Transverse colon (tissue), 4 donors: Measurements from ENCODE around the gene NAA16. TPM values are rescaled to one million over a fixed set of nuclear protein-coding genes. Genes with fewer than 3 reads are reported as not detected.

Experiments used
- DNase-seq: peaks from one replicate; pipeline ENCODE4 v3.0.0-alpha.2; 2019
- H3K27ac ChIP-seq, 4 donors: fragments of 200-600 bp; sonication (generic); 2 replicates each; pipeline ENCODE4 v1.5.1; 2016 to 2018; ENCODE audit warnings: inconsistent platforms in 4 of 4
- H3K27me3 ChIP-seq: fragments of 200-600 bp; sonication (generic); 2 replicates; pipeline ENCODE4 v1.5.1; 2017; ENCODE audit warnings: inconsistent platforms
- H3K36me3 ChIP-seq, 4 donors: fragments of 200-600 bp; sonication (generic); 2 replicates each; pipeline ENCODE4 v1.5.1; 2017 to 2019; ENCODE audit warnings: inconsistent platforms in 4 of 4
- H3K4me1 ChIP-seq, 4 donors: fragments of 200-600 bp; sonication (generic); 2 replicates each; pipeline ENCODE4 v1.5.1; 2017 to 2020; ENCODE audit warnings: inconsistent platforms in 4 of 4
- H3K4me3 ChIP-seq, 4 donors: fragments of 200-600 bp; sonication (generic); 1 replicate in 1 of 4; 2 replicates in 3 of 4; pipeline versions ENCODE4 v1.5.1 to v1.6.1; 2017 to 2019; ENCODE audit warnings: inconsistent platforms in 4 of 4
- H3K9me3 ChIP-seq, 2 donors: fragments of 200-600 bp; sonication (generic); 2 replicates each; pipeline ENCODE4 v1.5.1; 2017 to 2019; ENCODE audit warnings: inconsistent platforms in 2 of 2
- CTCF ChIP-seq, 5 experiments: fragments of 200-600 bp in 3 of 5; fragments of 450-650 bp in 2 of 5; sonication (generic) in 3 of 5; IDR thresholded peaks; 1 replicate in 2 of 5; 2 replicates in 3 of 5; pipeline ENCODE4 v1.5.1; 2016 to 2017; ENCODE audit warnings: antibody characterized with exemption in 5 of 5, inconsistent platforms in 3 of 5, mild to moderate bottlenecking in 2 of 5, moderate library complexity in 1 of 5
- EP300 ChIP-seq: sonication (generic); formaldehyde crosslinking; IDR thresholded peaks from one replicate; pipeline ENCODE4 v1.6.1; 2017; ENCODE audit warnings: antibody characterized with exemption, low read depth
- POLR2A ChIP-seq: fragments of 450-650 bp; IDR thresholded peaks from one replicate; pipeline ENCODE4 v1.6.1; 2016; ENCODE audit warnings: antibody characterized with exemption, mild to moderate bottlenecking, moderate library complexity
- POLR2AphosphoS5 ChIP-seq, 3 donors: sonication (generic); formaldehyde crosslinking; IDR thresholded peaks; one replicate each; pipeline ENCODE4 v1.6.1; 2016; ENCODE audit warnings: antibody characterized with exemption in 3 of 3
- WGBS, 2 donors: methylation state at CpG; one replicate each; pipeline ENCODE4 v1.1.5; 2018; ENCODE audit warnings: low coverage in 1 of 2; 5-methylcytosine and 5-hydroxymethylcytosine counted together
- in situ Hi-C, 4 donors: fragments of 200-750 bp; cut with MboI; loops; one replicate each; pipeline versions ENCODE4 v1.15.0 to v1.15.1; 2017; ENCODE audit warnings: low sequenced_read_pairs in 3 of 4, low pct_ligation_motif_present in 1 of 4, low pct_unique_long_range_greater_than_20kb in 1 of 4
- intact Hi-C: fragments of 100-400 bp; cut with DNase I; formaldehyde crosslinking; loops from one replicate; pipeline ENCODE4 v1.15.1; 2023; ENCODE audit warnings: low total_unique reads
- total RNA-seq, 4 donors: library from RNA; depleted of rRNA; stranded (reverse); fragments of >200 nt; gene quantifications; one replicate each; pipeline ENCODE4 v1.1.0, GENCODE V29; 2016

NAA16 gene
- total RNA-seq, 4 donors from 2014 or later: 9.1 to 38.6 (median 19.6) TPM

- 52 to 58% methylated on average over 2 of the region's 2 CpGs for WGBS, 2 donors
- Histone ChIP-seq H3K4me1 (no peaks in the 10 kb centered on the region), H3K36me3 (no peaks in the 10 kb centered on the region), H3K4me3 (no peak overlapping the region), H3K9me3 (no peaks in the 10 kb centered on the region), H3K27ac (no peak overlapping the region), H3K27me3 (no peaks in the 10 kb centered on the region)
- no peak for TF ChIP-seq POLR2A
- TF ChIP-seq POLR2AphosphoS5 (IDR thresholded peaks at IDR 0.05): no peak
- no peak for TF ChIP-seq CTCF (IDR thresholded peaks at IDR 0.05)
- TF ChIP-seq EP300: no peak
- in situ Hi-C loops (loop anchor here in 2 of 4 donors (25.0 kb wide), 3 partner anchors 232 to 707 kb away; no protein-coding TSS in a partner anchor), intact Hi-C loops (no loop called here)
- no peak for DNase-seq
Observed at GRCh38 chr13:41405367-41405766, 94.3 kb downstream of the NAA16 start.

DNA sequence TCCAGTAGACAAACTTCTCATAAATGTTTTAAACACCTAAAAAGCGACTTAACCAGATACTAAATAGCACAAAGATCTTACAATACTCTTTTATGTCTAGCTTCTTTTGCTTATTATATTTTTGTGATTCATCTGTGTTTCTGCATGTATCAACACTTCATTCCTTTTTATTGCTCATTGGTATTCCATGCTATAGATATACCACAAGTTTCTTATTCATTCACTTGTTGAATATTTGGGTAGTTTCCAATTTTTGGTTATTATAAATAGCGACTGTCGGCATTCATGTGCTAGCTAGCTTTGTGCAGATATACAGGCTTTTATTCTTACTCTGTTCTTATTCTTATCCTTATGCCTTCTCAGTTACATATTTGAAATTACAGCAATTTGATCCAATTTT is 96.3 kb downstream of the NAA16 start:
- no peak for TF ChIP-seq CTCF (IDR thresholded peaks at IDR 0.05)
- no peak for TF ChIP-seq POLR2A
- TF ChIP-seq POLR2AphosphoS5 (IDR thresholded peaks at IDR 0.05): no peak
- TF ChIP-seq EP300: no peak
- Histone ChIP-seq H3K4me1 (no peaks in the 10 kb centered on the region), H3K9me3 (no peaks in the 10 kb centered on the region), H3K27me3 (no peaks in the 10 kb centered on the region), H3K36me3 (no peaks in the 10 kb centered on the region), H3K27ac (no peak overlapping the region), H3K4me3 (no peak overlapping the region)
- intact Hi-C loops (no loop called here), in situ Hi-C loops (loop anchor here in 2 of 4 donors (25.0 kb wide), 3 partner anchors 230 to 705 kb away; no protein-coding TSS in a partner anchor)
- 56 to 57% methylated on average over 3 of the region's 3 CpGs for WGBS, 2 donors
- DNase-seq: no peak

DNA sequence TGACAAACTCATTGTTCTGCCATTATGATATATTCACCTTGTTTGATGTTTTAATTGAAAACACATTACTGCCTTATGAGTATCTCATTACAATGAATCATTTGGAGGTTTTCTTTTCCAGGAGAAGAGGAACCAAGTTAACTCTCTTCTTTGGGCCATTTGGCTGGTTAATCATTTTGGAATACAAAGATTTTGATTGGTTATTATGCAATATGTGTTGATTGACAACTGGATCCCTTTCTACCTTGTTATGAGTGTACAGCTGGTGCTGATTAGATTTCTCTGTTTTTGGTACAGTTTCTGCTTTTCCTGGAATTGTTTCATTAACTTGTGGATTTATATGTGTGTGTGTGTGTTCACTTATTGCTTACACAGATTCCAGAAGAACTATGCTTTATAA is 97.1 kb downstream of the NAA16 start:
- in situ Hi-C loops: loop anchor here in 2 of 4 donors (25.0 kb wide), 3 partner anchors 229 to 704 kb away; no protein-coding TSS in a partner anchor
- intact Hi-C loops: no loop called here
- TF ChIP-seq POLR2AphosphoS5 (IDR thresholded peaks at IDR 0.05) (no peak), EP300 (no peak), POLR2A (no peak), CTCF (IDR thresholded peaks at IDR 0.05) (no peak)

DNA sequence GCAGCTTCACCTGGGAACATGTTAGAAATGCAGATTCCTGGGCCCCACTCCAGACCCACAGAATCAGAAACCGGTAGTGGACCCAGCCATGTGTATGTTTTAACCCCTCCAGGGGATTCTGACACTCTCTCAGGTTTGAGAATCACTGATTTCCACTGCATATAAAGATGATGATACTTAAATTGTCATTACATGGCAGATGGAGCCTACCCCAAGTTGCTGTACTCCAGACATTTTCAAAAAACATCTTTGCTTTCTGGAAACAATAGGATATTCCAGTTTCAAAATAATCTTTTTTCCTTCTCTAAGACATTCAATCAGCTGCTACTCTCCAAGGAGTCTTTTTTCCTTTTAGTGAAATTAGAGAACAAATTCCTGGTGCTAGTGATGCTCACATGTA is 97.7 kb downstream of the NAA16 start:
- Histone ChIP-seq H3K4me3 (no peak overlapping the region), H3K9me3 (no peaks in the 10 kb centered on the region), H3K27me3 (no peaks in the 10 kb centered on the region), H3K36me3 (no peaks in the 10 kb centered on the region), H3K27ac (no peak overlapping the region), H3K4me1 (no peaks in the 10 kb centered on the region)
- intact Hi-C loops (no loop called here), in situ Hi-C loops (loop anchor here in 2 of 4 donors (25.0 kb wide), 3 partner anchors 229 to 704 kb away; no protein-coding TSS in a partner anchor)
- no peak for DNase-seq
- TF ChIP-seq EP300 (no peak), POLR2A (no peak), CTCF (IDR thresholded peaks at IDR 0.05) (no peak), POLR2AphosphoS5 (IDR thresholded peaks at IDR 0.05) (no peak)
- 50% methylated on average over 1 of the region's 1 CpG; no CpG with 5 or more reads in 1 of the 2 donors for whole genome bisulfite sequencing, 2 donors

More for the DNA sequence above, 97.1 kb downstream of the NAA16 start:
- H3K4me3 ChIP-seq: no peak overlapping the region
- H3K36me3 ChIP-seq: no peaks in the 10 kb centered on the region
- H3K4me1 ChIP-seq: no peaks in the 10 kb centered on the region
- no peaks in the 10 kb centered on the region for H3K27me3 ChIP-seq
- no peaks in the 10 kb centered on the region for H3K9me3 ChIP-seq
- H3K27ac ChIP-seq: no peak overlapping the region
- DNase-seq: no peak
